Naive thymus-derived CD4-positive, alpha-beta T cell (primary cell): ENCODE measurements around the gene CLEC6A. TPM values are rescaled to one million over a fixed set of nuclear protein-coding genes. Genes with fewer than 3 reads are reported as not detected.

Source experiments
- ATAC-seq: fragments of 150-1000 bp; cut with Tn5 transposase; 2 replicates; pipeline ENCODE4 v1.10.0; 2021; ENCODE audit warnings: mild to moderate bottlenecking, moderate library complexity
- CTCF ChIA-PET: fragments of 350-600 bp; sonication (Branson Sonifier 250); formaldehyde crosslinking; loops from one replicate; lab custom pipeline; 2021; ENCODE audit warnings: antibody characterized with exemption; lab: Charles Lee
- POLR2A ChIA-PET: fragments of 350-600 bp; sonication (Branson Sonifier 250); formaldehyde crosslinking; loops from one replicate; lab custom pipeline; 2021; ENCODE audit warnings: antibody characterized with exemption, inconsistent platforms; lab: Charles Lee
- DNase-seq, 9 donors: peaks; one replicate each; pipeline versions ENCODE4 v3.0.0 to v3.0.0-alpha.2; 2020 to 2022; ENCODE audit warnings: mixed read lengths in 1 of 9
- H3K27ac ChIP-seq: one replicate; pipeline ENCODE4 v1.7.0; 2013; ENCODE audit warnings: mild to moderate bottlenecking, low read depth, low read length, moderate library complexity
- H3K27me3 ChIP-seq, 2 donors: one replicate each; pipeline ENCODE4 v1.7.0; 2013; ENCODE audit warnings: low read length in 2 of 2, mild to moderate bottlenecking in 2 of 2, moderate library complexity in 2 of 2; ENCODE audit not compliant: control insufficient read depth in 2 of 2, insufficient read depth in 2 of 2
- H3K36me3 ChIP-seq, 3 experiments: 1 replicate in 2 of 3; 2 replicates in 1 of 3; pipeline ENCODE4 v1.7.0; 2013; ENCODE audit warnings: low read length in 3 of 3, mild to moderate bottlenecking in 3 of 3, moderate library complexity in 1 of 3; ENCODE audit not compliant: insufficient read depth in 3 of 3, control insufficient read depth in 2 of 3
- H3K4me1 ChIP-seq, 2 donors: one replicate each; pipeline ENCODE4 v1.7.0; 2013; ENCODE audit warnings: low read length in 2 of 2, mild to moderate bottlenecking in 2 of 2, moderate library complexity in 1 of 2; ENCODE audit not compliant: control insufficient read depth in 2 of 2, insufficient read depth in 2 of 2
- H3K4me3 ChIP-seq: 2 replicates; pipeline ENCODE4 v1.7.0; 2013; ENCODE audit warnings: mild to moderate bottlenecking, low read length
- H3K9me3 ChIP-seq, 3 experiments: 1 replicate in 2 of 3; 2 replicates in 1 of 3; pipeline ENCODE4 v1.7.0; 2013; ENCODE audit warnings: low read length in 3 of 3; ENCODE audit not compliant: control insufficient read depth in 2 of 3
- H3K27ac Mint-ChIP-seq, 9 donors: one replicate each; pipeline ENCODE4 v1.8.0; 2020 to 2022; ENCODE audit warnings: mixed read lengths in 9 of 9, mild to moderate bottlenecking in 8 of 9, moderate library complexity in 5 of 9, inconsistent platforms in 2 of 9
- H3K27me3 Mint-ChIP-seq, 5 donors: one replicate each; pipeline ENCODE4 v1.8.0; 2021 to 2022; ENCODE audit warnings: mixed read lengths in 5 of 5, mild to moderate bottlenecking in 1 of 5
- H3K36me3 Mint-ChIP-seq, 5 donors: one replicate each; pipeline ENCODE4 v1.8.0; 2020 to 2022; ENCODE audit warnings: mixed read lengths in 5 of 5, mild to moderate bottlenecking in 3 of 5, inconsistent platforms in 1 of 5
- H3K4me1 Mint-ChIP-seq, 7 donors: one replicate each; pipeline ENCODE4 v1.8.0; 2020 to 2022; ENCODE audit warnings: mixed read lengths in 7 of 7, mild to moderate bottlenecking in 3 of 7, inconsistent platforms in 1 of 7
- H3K4me3 Mint-ChIP-seq, 10 donors: one replicate each; pipeline ENCODE4 v1.8.0; 2020 to 2022; ENCODE audit warnings: mild to moderate bottlenecking in 10 of 10, mixed read lengths in 10 of 10, moderate library complexity in 6 of 10, inconsistent platforms in 2 of 10
- H3K9me3 Mint-ChIP-seq, 11 donors: one replicate each; pipeline ENCODE4 v1.8.0; 2020 to 2022; ENCODE audit warnings: mixed read lengths in 11 of 11, mild to moderate bottlenecking in 4 of 11, inconsistent platforms in 1 of 11, moderate library complexity in 1 of 11
- intact Hi-C, 2 donors: fragments of 100-400 bp; cut with micrococcal nuclease; formaldehyde crosslinking; loops; one replicate each; pipeline ENCODE4 v1.15.1; 2023
- polyA plus RNA-seq, 2 donors: library from polyadenylated mRNA; unstranded; fragments of 300-500 nt; fragmentation: Illumina TruSeq; gene quantifications; one replicate each; pipeline ENCODE4 v1.2.3, GENCODE V29; 2021
- total RNA-seq, 6 experiments: library from RNA in 5 of 6; stranded (reverse) in 5 of 6; gene quantifications; 1 replicate in 5 of 6; 2 replicates in 1 of 6; pipeline ENCODE4 v1.2.3 and lab custom pipeline; 2021 to 2026

Gene CLEC6A
- total and polyA plus RNA-seq, 7 experiments from 2014 or later, result 0.34 to 0.51 TPM; not detected in 5

DNA sequence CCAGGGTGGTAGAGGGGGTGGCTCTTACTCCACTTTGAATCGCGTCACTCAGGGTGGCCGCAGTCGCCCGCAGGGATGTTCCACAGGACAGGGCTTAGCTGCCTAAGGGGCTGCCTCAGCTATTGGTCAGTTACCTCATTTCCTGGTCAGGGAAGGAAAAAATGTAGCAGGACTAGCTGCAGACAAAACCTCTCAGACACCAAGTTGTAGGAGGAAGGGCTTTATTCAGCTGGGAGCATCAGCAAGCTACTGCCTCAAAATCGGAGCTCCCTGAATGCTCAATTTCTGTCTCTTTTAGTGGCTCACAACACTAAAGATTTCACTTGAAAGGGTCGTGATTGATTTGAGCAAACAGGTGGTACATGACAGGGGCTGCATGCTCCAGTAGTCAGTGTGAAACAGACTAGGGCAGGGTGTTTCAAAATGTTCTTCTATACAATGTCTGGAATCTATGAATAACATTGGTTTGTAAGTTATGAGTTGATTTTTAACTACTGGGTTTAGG, 6.4 kb upstream of the CLEC6A start:
- no peaks in the 10 kb centered on the region for H3K9me3 Mint-ChIP-seq
- peaks cover 0 to 13% (median 3%) of the 10 kb centered on the region in 5 donors for H3K27me3 Mint-ChIP-seq
- no peaks in the 10 kb centered on the region for H3K4me1 Mint-ChIP-seq
- ATAC-seq (no peak), DNase-seq (no peak)
- Histone ChIP-seq H3K4me3 (no peak overlapping the region), H3K27ac (no peak overlapping the region), H3K27me3 (no peaks in the 10 kb centered on the region), H3K36me3 (no peaks in the 10 kb centered on the region), H3K9me3 (no peaks in the 10 kb centered on the region), H3K4me1 (no peaks in the 10 kb centered on the region)
- H3K4me3 Mint-ChIP-seq, result no peak overlapping the region
- intact Hi-C loops, result no loop called here
- H3K27ac Mint-ChIP-seq, result no peak overlapping the region
- H3K36me3 Mint-ChIP-seq, result no peaks in the 10 kb centered on the region
- CTCF ChIA-PET, result no interaction called here
- POLR2A ChIA-PET, result no interaction called here

GRCh38 chr12:8452036-8452435, 3.7 kb upstream of the CLEC6A start:
- Histone ChIP-seq H3K4me1 (no peaks in the 10 kb centered on the region), H3K36me3 (no peaks in the 10 kb centered on the region), H3K27me3 (no peaks in the 10 kb centered on the region), H3K4me3 (no peak overlapping the region), H3K27ac (no peak overlapping the region), H3K9me3 (no peaks in the 10 kb centered on the region)
- ATAC-seq, result no peak
- no peaks in the 10 kb centered on the region for H3K4me1 Mint-ChIP-seq
- POLR2A ChIA-PET, result no interaction called here
- DNase-seq, result no peak
- H3K4me3 Mint-ChIP-seq, result no peak overlapping the region
- no peak overlapping the region for H3K27ac Mint-ChIP-seq
- peaks cover 0 to 28% (median 9%) of the 10 kb centered on the region in 5 donors for H3K27me3 Mint-ChIP-seq
- intact Hi-C loops, result no loop called here
- H3K9me3 Mint-ChIP-seq, result no peaks in the 10 kb centered on the region
- no peaks in the 10 kb centered on the region for H3K36me3 Mint-ChIP-seq
- CTCF ChIA-PET, result no interaction called here

DNA sequence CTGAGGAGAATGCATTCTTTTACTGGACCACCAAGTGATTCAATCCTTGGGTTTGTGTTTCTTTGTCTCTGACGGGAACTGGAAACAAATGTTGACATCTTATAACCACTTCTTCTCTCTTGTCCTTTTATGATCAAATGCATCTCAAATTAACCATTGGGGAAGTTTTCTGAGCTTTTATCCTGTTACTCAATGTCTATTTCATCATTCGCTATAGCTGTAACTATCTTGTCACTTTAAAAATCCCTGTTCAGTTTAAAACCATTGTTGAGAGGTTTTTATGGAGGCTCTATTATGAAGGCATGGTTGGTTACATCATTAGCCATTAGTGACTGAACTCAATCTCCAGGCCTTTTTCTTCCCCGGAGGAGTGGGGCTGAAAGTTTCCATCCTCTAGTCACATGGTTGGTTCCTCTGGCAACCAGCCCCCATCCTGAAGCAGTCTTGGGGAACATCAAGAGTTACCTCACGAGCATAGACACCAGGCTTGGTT, 2.7 kb upstream of the CLEC6A start:
- Histone ChIP-seq H3K36me3 (no peaks in the 10 kb centered on the region), H3K27me3 (no peaks in the 10 kb centered on the region), H3K4me3 (no peak overlapping the region), H3K4me1 (no peaks in the 10 kb centered on the region), H3K27ac (no peak overlapping the region), H3K9me3 (no peaks in the 10 kb centered on the region)
- ChIA-PET POLR2A (no interaction called here), CTCF (no interaction called here)
- DNase-seq (no peak), ATAC-seq (peak; percentile 67)
- H3K4me1 Mint-ChIP-seq, result no peaks in the 10 kb centered on the region
- H3K4me3 Mint-ChIP-seq, result no peak overlapping the region
- no peaks in the 10 kb centered on the region for H3K36me3 Mint-ChIP-seq
- no peaks in the 10 kb centered on the region for H3K9me3 Mint-ChIP-seq
- peaks cover 3 to 36% (median 15%) of the 10 kb centered on the region in 5 donors for H3K27me3 Mint-ChIP-seq
- H3K27ac Mint-ChIP-seq, result no peak overlapping the region
- intact Hi-C loops, result no loop called here

DNA sequence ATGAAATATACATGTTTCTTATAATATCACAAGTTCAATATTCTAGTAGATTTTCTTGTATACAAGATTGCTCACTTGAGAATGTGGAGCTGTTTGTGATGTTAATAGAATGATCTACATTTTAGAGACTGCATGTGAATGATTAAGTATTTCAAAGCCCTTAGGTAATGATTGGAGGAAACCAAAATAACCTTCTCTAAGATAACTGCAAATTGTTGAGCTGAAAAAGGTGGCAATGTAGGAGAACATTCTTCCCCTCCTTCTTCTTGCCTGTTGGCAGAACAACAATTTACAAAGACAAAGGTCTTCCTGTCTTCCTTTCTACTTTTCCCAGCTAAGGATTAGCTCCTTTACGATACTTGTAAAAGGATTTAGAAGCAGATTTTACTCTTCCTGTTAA, 2.0 kb upstream of the CLEC6A start:
- H3K27ac ChIP-seq, result no peak overlapping the region
- H3K36me3 ChIP-seq, result no peaks in the 10 kb centered on the region
- Mint-ChIP-seq H3K9me3 (no peaks in the 10 kb centered on the region), H3K27me3 (peaks cover 9 to 42% (median 19%) of the 10 kb centered on the region in 5 donors), H3K36me3 (no peaks in the 10 kb centered on the region), H3K4me3 (no peak overlapping the region), H3K4me1 (no peaks in the 10 kb centered on the region), H3K27ac (no peak overlapping the region)
- no peaks in the 10 kb centered on the region for H3K9me3 ChIP-seq
- DNase-seq (no peak), ATAC-seq (no peak)
- H3K4me3 ChIP-seq, result no peak overlapping the region
- no peaks in the 10 kb centered on the region for H3K27me3 ChIP-seq
- intact Hi-C loops, result no loop called here
- ChIA-PET POLR2A (no interaction called here), CTCF (no interaction called here)
- H3K4me1 ChIP-seq, result no peaks in the 10 kb centered on the region

- no peak overlapping the region for H3K4me3 ChIP-seq
- no peak overlapping the region for H3K27ac ChIP-seq
- peaks cover 0 to 3% (median 0%) of the 10 kb centered on the region in 11 donors for H3K9me3 Mint-ChIP-seq
- H3K27me3 Mint-ChIP-seq, result peaks cover 13 to 47% (median 25%) of the 10 kb centered on the region in 5 donors
- H3K27me3 ChIP-seq, result no peaks in the 10 kb centered on the region
- ATAC-seq, result no peak
- H3K36me3 ChIP-seq, result no peaks in the 10 kb centered on the region
- no peaks in the 10 kb centered on the region for H3K4me1 Mint-ChIP-seq
- H3K4me1 ChIP-seq, result no peaks in the 10 kb centered on the region
- intact Hi-C loops, result no loop called here
- H3K9me3 ChIP-seq, result no peaks in the 10 kb centered on the region
- POLR2A ChIA-PET, result no interaction called here
- no peak overlapping the region for H3K27ac Mint-ChIP-seq
- H3K36me3 Mint-ChIP-seq, result no peaks in the 10 kb centered on the region
- H3K4me3 Mint-ChIP-seq, result no peak overlapping the region
- DNase-seq, result no peak
- CTCF ChIA-PET, result no interaction called here
Observed at GRCh38 chr12:8455271-8455670, 491 bp upstream of the CLEC6A start.

DNA sequence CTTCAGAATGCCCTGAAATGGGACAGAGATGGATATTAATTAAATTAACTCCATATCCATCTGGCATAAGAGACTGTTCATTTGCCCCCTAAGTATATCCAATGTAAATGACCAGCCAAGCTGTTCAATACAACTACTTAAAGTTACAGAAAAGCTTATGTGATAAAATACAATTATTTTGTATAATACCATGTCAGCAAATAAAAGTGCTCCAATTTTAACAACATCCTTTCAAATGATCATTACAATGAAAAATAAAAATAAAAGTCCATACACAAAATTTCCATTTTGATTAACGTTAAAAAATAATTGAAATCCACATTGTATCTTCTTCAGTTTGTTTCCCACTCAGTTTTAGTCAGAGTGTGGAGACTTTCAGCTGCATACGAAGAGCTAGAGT, 5.7 kb downstream of the CLEC6A start:
- DNase-seq, result no peak
- no peak overlapping the region for H3K27ac Mint-ChIP-seq
- CTCF ChIA-PET, result no interaction called here

GRCh38 chr12:8465301-8465996, 9.7 kb downstream of the CLEC6A start:
- H3K4me1 ChIP-seq, result no peaks in the 10 kb centered on the region
- no peak overlapping the region for H3K27ac ChIP-seq
- Mint-ChIP-seq H3K9me3 (peaks cover 0 to 13% (median 2%) of the 10 kb centered on the region in 11 donors), H3K4me1 (no peaks in the 10 kb centered on the region), H3K4me3 (no peak overlapping the region), H3K36me3 (no peaks in the 10 kb centered on the region), H3K27ac (no peak overlapping the region), H3K27me3 (peaks cover 8 to 31% (median 23%) of the 10 kb centered on the region in 5 donors)
- POLR2A ChIA-PET, result no interaction called here
- no peaks in the 10 kb centered on the region for H3K9me3 ChIP-seq
- CTCF ChIA-PET, result no interaction called here
- no peaks in the 10 kb centered on the region for H3K36me3 ChIP-seq
- H3K4me3 ChIP-seq, result no peak overlapping the region
- no peaks in the 10 kb centered on the region for H3K27me3 ChIP-seq
- DNase-seq (no peak), ATAC-seq (no peak)
- intact Hi-C loops, result no loop called here

More for the DNA sequence above, 5.7 kb downstream of the CLEC6A start:
- no peaks in the 10 kb centered on the region for H3K36me3 Mint-ChIP-seq
- POLR2A ChIA-PET, result no interaction called here
- no peak overlapping the region for H3K27ac ChIP-seq
- no peak overlapping the region for H3K4me3 Mint-ChIP-seq
- H3K27me3 Mint-ChIP-seq, result peaks cover 14 to 26% (median 23%) of the 10 kb centered on the region in 5 donors
- H3K9me3 Mint-ChIP-seq, result peaks cover 0 to 3% (median 0%) of the 10 kb centered on the region in 11 donors
- no peak overlapping the region for H3K4me3 ChIP-seq
- no peak for ATAC-seq
- no peaks in the 10 kb centered on the region for H3K4me1 Mint-ChIP-seq
- H3K4me1 ChIP-seq, result no peaks in the 10 kb centered on the region
- H3K27me3 ChIP-seq, result no peaks in the 10 kb centered on the region
- no peaks in the 10 kb centered on the region for H3K9me3 ChIP-seq
- intact Hi-C loops, result no loop called here
- H3K36me3 ChIP-seq, result no peaks in the 10 kb centered on the region
